Measurements from ENCODE around the gene NIBAN1. TPM values are rescaled to one million over a fixed set of nuclear protein-coding genes. Genes with fewer than 3 reads are reported as not detected.

Gene NIBAN1
- total and polyA plus RNA-seq, 7 donors = 9.0 to 112 (median 50.6) TPM

DNA sequence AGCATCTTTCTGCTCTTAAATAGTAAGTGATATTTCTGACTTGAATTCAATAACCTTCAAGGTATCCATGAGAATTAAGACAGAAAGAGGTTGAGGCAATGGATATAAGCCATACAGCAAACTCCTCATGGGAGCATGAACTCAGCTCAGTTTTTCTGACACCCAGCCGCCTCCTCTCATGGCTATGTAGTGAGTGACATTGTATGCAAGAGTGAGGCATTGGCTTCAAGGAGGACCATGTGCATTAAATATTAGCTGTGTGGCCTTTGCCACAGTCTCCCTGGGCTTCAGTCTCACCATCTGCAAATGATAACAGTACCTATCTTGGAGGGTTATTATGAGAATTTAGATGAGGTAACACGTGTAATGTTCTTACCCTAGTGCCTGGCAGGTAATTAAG is 23.4 kb downstream of the NIBAN1 start:
- no peak overlapping the region for H3K27ac ChIP-seq
- WGBS, 3 donors = 80 to 86% (median 81%) methylated on average over 2 of the region's 2 CpGs
- H3K36me3 ChIP-seq (ENCODE audit: insufficient read depth in 1 of 2, low read depth in 1 of 2) = no peaks in the 10 kb centered on the region
- intact Hi-C loops (cut with DNase I) = loop anchor here in 1 of 2 donors (5.0 kb wide), 1 partner anchor 44 kb away; no protein-coding TSS in a partner anchor
- peaks cover 13% of the 10 kb centered on the region for H3K4me1 ChIP-seq
- TF ChIP-seq, protein P1, sequence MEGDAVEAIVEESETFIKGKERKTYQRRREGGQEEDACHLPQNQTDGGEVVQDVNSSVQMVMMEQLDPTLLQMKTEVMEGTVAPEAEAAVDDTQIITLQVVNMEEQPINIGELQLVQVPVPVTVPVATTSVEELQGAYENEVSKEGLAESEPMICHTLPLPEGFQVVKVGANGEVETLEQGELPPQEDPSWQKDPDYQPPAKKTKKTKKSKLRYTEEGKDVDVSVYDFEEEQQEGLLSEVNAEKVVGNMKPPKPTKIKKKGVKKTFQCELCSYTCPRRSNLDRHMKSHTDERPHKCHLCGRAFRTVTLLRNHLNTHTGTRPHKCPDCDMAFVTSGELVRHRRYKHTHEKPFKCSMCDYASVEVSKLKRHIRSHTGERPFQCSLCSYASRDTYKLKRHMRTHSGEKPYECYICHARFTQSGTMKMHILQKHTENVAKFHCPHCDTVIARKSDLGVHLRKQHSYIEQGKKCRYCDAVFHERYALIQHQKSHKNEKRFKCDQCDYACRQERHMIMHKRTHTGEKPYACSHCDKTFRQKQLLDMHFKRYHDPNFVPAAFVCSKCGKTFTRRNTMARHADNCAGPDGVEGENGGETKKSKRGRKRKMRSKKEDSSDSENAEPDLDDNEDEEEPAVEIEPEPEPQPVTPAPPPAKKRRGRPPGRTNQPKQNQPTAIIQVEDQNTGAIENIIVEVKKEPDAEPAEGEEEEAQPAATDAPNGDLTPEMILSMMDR (IDR thresholded peaks at IDR 0.05) = no peak
- no peak overlapping the region for H3K4me3 ChIP-seq
- no peaks in the 10 kb centered on the region for H3K27me3 ChIP-seq (ENCODE audit: insufficient read depth in 3 of 3, low read length in 2 of 3)
- no peaks in the 10 kb centered on the region for H3K9me3 ChIP-seq
- no peak for DNase-seq
- no peak for ATAC-seq

- H3K4me1 ChIP-seq = peaks cover 13% of the 10 kb centered on the region
- H3K27ac ChIP-seq = no peak overlapping the region
- intact Hi-C loops (cut with DNase I) = loop anchor here in 1 of 2 donors (5.0 kb wide), 1 partner anchor 43 kb away; no protein-coding TSS in a partner anchor
- WGBS, 3 donors = 87 to 91% (median 88%) methylated on average over 3 of the region's 3 CpGs
- H3K9me3 ChIP-seq = no peaks in the 10 kb centered on the region
- no peak overlapping the region for H3K4me3 ChIP-seq
- no peak for ATAC-seq
- no peaks in the 10 kb centered on the region for H3K36me3 ChIP-seq (ENCODE audit: insufficient read depth in 1 of 2, low read depth in 1 of 2)
- H3K27me3 ChIP-seq (ENCODE audit: insufficient read depth in 3 of 3, low read length in 2 of 3) = no peaks in the 10 kb centered on the region
- no peak for DNase-seq
- TF ChIP-seq, protein P1 (IDR thresholded peaks at IDR 0.05) = no peak
Observed at GRCh38 chr1:184950227-184950626, 24.1 kb downstream of the NIBAN1 start.

- Histone ChIP-seq H3K4me1 (peaks cover 10% of the 10 kb centered on the region), H3K27me3 (ENCODE audit: insufficient read depth in 3 of 3, low read length in 2 of 3) (no peaks in the 10 kb centered on the region), H3K27ac (no peak overlapping the region), H3K9me3 (no peaks in the 10 kb centered on the region), H3K4me3 (no peak overlapping the region), H3K36me3 (ENCODE audit: insufficient read depth in 1 of 2, low read depth in 1 of 2) (no peaks in the 10 kb centered on the region)
- TF ChIP-seq, protein P1 (IDR thresholded peaks at IDR 0.05) = no peak
- 26 to 36% (median 32%) methylated on average over 1 of the region's 1 CpG for WGBS, 3 donors
- intact Hi-C loops (cut with DNase I) = no loop called here
- no peak for ATAC-seq
- DNase-seq = no peak
Observed at GRCh38 chr1:184947497-184948256, 26.6 kb downstream of the NIBAN1 start.

- TF ChIP-seq, protein P1 (IDR thresholded peaks at IDR 0.05) = no peak
- Histone ChIP-seq H3K27me3 (ENCODE audit: insufficient read depth in 3 of 3, low read length in 2 of 3) (no peaks in the 10 kb centered on the region), H3K4me3 (no peak overlapping the region), H3K36me3 (ENCODE audit: insufficient read depth in 1 of 2, low read depth in 1 of 2) (no peaks in the 10 kb centered on the region), H3K4me1 (peaks cover 10% of the 10 kb centered on the region), H3K27ac (peak overlapping the region; percentile 28), H3K9me3 (no peaks in the 10 kb centered on the region)
- 71 to 79% (median 77%) methylated on average over 5 of the region's 5 CpGs for WGBS, 3 donors
- ATAC-seq (peak in 1 of 4 donors; percentile 64), DNase-seq (no peak)
- intact Hi-C loops (cut with DNase I) = no loop called here
Observed at GRCh38 chr1:184945678-184946412, 28.5 kb downstream of the NIBAN1 start.

Data from psoas muscle (tissue), 8 donors.